Measurements from ENCODE around the gene MT1A.

Gene MT1A

DNA sequence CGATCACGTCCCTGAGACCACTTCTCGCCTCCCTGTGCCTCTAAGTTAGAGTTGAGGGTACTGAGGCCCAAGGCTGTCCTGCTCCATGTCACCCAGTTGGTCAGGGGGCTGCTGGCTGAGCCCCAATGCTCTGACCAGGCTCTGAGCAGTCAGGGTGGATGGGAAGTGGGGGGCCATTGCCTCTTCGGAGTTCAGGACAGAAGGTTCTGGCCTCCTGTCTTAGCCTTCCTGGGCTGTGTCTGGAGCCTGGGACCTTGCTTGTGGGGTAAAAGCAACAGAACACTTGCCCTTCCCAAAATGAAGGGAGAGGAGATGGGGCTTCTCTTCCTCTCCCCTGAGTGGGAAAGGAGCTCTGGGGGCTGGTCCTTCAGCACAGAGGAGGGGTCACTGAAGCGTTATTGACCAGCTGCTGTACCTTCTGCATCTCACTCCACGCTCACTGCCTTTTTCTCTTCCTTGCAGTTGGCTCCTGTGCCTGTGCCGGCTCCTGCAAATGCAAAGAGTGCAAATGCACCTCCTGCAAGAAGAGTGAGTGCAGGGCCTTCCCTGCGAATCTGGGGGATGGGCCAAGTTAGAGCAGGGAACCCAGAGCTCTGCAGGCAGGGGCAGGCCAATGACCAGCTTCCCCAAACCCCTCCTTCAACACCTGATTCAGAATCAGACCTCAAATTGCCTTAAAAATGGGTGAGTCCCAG is 44.4 kb downstream of the MT1A start:
- no peak for DNase-seq (ENCODE audit: low read depth)
- peak overlapping the region; percentile 74 for H3K4me3 ChIP-seq (ENCODE audit: low read depth, low read length)
- TF ChIP-seq, protein P1, sequence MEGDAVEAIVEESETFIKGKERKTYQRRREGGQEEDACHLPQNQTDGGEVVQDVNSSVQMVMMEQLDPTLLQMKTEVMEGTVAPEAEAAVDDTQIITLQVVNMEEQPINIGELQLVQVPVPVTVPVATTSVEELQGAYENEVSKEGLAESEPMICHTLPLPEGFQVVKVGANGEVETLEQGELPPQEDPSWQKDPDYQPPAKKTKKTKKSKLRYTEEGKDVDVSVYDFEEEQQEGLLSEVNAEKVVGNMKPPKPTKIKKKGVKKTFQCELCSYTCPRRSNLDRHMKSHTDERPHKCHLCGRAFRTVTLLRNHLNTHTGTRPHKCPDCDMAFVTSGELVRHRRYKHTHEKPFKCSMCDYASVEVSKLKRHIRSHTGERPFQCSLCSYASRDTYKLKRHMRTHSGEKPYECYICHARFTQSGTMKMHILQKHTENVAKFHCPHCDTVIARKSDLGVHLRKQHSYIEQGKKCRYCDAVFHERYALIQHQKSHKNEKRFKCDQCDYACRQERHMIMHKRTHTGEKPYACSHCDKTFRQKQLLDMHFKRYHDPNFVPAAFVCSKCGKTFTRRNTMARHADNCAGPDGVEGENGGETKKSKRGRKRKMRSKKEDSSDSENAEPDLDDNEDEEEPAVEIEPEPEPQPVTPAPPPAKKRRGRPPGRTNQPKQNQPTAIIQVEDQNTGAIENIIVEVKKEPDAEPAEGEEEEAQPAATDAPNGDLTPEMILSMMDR (IDR thresholded peaks at IDR 0.05; ENCODE audit: control insufficient read depth, extremely low read depth, insufficient read depth): no peak

DNA sequence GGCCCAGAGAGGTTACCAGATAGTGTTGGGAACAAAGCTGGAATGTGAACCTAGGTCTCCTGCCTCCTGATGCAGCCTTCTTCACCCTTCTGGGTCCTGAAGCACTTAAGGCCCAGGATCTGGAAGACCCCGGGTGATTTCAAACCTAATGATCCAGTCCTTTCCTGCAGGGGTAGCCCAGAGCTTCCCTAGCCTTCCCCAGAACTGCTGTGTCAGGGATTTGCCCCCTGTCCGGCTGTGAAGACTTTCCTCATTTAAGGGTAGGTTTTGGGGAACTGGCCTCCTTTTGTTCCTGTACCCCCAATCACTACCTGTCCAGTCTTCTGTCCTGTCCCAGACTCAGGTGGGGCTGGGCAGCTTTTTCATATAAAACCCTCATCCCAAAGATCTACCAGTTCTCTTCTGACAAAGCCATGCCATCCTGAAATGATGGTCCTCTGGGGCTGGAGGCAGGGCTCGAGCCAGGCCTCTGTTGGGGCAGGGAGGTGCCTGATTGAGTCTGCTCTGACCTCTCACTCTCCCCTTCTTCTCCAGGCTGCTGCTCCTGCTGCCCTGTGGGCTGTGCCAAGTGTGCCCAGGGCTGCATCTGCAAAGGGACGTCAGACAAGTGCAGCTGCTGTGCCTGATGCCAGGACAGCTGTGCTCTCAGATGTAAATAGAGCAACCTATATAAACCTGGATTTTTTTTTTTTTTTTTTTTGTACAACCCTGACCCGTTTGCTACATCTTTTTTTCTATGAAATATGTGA is 45.1 kb downstream of the MT1A start:
- TF ChIP-seq, protein P1 (IDR thresholded peaks at IDR 0.05; ENCODE audit: control insufficient read depth, extremely low read depth, insufficient read depth): no peak
- H3K4me3 ChIP-seq (ENCODE audit: low read depth, low read length): peak overlapping the region; percentile 74
- no peak for DNase-seq (ENCODE audit: low read depth)

DNA sequence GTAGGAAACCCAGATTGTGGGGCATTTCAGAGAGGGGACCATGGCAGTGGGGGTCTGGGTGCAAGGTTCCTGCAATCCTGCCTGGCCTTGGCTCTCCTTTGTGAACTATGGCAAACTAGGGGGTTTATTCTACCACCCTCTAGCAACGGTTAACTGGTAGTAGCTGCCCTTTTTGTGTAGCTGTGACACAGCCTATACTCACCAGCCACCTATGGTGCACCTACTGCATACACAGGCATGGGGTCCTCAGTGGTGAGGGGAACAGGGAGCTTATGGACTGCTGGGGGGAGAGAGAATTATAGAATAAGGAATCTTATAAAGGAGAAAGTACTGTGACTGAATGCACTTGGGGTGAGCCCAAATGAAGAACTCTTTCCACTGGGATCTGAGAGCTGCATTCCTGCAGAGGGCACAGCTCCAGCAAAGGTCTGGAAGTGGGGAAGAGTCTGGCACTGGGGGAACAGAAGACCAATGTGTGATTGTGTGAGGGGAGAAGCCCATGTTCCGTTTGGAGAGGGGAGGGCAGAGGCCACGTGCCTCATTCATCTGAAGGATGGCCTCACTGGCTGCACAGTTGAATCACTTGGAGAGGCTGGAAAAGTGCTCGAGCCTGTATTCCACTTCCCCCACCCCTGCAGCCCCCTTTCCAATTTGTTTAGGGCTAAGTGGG is 45.9 kb downstream of the MT1A start:
- TF ChIP-seq, protein P1 (IDR thresholded peaks at IDR 0.05; ENCODE audit: control insufficient read depth, extremely low read depth, insufficient read depth): no peak
- DNase-seq (ENCODE audit: low read depth): no peak
- H3K4me3 ChIP-seq (ENCODE audit: low read depth, low read length): no peak overlapping the region

DNA sequence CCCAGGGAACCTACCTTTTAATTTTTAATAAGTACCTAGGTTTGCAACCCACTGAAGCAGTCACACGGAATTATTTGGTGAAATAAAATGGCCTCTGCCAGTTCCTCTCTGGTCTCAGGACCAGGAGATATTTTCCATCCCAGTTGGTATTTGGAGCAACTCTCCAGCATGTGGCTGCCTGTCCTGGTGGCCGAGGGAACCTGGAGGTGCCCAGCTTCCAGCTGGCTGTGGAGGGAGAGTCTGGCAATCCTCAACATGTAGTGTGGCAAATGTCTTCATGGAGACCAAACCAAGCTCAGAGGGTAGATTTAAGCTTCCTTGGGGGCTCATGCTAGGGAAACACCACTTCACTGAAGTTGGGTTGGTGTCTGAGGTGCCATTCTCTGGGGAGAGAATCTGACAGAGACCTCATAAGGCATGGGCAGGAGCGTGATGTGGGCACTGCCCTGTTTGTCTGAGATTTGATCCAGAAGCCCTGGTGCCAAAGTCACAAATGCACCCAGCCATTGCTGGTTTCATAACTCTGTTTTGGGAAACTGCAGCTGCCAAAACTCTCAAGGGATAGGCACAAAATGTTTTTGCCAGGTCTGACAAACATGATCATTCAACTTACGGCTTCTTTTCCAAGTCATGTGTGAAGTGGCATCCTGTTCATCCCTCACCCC is 46.6 kb downstream of the MT1A start:
- no peak overlapping the region for H3K4me3 ChIP-seq (ENCODE audit: low read depth, low read length)
- TF ChIP-seq, protein P1 (IDR thresholded peaks at IDR 0.05; ENCODE audit: control insufficient read depth, extremely low read depth, insufficient read depth): no peak

DNA sequence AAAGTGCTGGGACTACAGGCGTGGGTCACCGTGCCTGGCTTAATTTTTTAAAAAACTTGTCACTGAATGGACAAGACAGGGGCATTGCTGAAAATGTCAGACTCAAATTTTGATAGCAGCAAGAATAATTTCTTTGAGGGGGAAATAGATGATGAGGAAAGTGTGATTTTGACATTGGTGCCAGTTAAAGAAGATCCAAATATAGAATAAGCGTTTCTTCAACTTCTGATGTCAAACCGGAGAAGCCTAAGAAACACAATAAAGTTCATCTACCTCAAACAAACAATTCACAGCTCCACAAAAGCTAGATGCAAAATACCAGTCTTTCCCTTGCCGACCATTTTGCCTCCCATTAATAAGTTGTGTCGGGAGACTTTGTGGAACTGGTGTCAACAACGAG is 48.3 kb downstream of the MT1A start:
- H3K4me3 ChIP-seq (ENCODE audit: low read depth, low read length): no peak overlapping the region
- TF ChIP-seq, protein P1 (IDR thresholded peaks at IDR 0.05; ENCODE audit: control insufficient read depth, extremely low read depth, insufficient read depth): no peak
- DNase-seq (ENCODE audit: low read depth): no peak

More for the DNA sequence above, 46.6 kb downstream of the MT1A start:
- no peak for DNase-seq (ENCODE audit: low read depth)

DNA sequence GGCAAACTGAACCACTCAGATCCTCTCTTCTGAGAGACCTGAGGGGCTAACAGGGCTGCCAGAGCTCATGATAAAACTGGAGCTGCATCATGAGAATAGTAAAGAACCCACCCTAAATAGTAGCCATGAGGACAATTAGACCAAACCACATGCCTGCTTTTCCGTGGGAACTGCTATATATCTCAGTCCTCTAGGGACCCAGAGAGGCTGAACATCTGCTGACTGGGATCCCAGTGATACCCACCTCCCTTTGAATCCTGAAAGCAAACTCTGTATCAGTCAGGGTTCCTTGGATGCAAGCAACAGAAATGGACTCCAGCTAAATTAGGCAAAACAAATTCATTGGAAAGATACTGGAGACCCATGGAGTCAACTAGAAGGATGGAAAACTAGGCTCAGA is 50.3 kb downstream of the MT1A start:
- no peak for DNase-seq (ENCODE audit: low read depth)
- H3K4me3 ChIP-seq (ENCODE audit: low read depth, low read length): no peak overlapping the region
- TF ChIP-seq, protein P1 (IDR thresholded peaks at IDR 0.05; ENCODE audit: control insufficient read depth, extremely low read depth, insufficient read depth): no peak

Data from LNCaP clone FGC (cell line).